Neuron (in vitro differentiated cells): ENCODE results near the gene SYN1.

Experiments
- H2AFZ ChIP-seq: one replicate; pipeline ENCODE4 v1.6.1; 2013; ENCODE audit warnings: low read depth, mild to moderate bottlenecking, inconsistent platforms, low read length, moderate library complexity
- H3K27me3 ChIP-seq: one replicate; pipeline ENCODE4 v1.6.1; 2013; ENCODE audit warnings: low read length; ENCODE audit not compliant: insufficient read depth
- H3K36me3 ChIP-seq: one replicate; pipeline ENCODE4 v1.6.1; 2013; ENCODE audit warnings: low read length; ENCODE audit not compliant: insufficient read depth
- H3K4me1 ChIP-seq: one replicate; pipeline ENCODE4 v1.6.1; 2013; ENCODE audit warnings: low read length; ENCODE audit not compliant: insufficient read depth
- H3K4me3 ChIP-seq: 2 replicates; pipeline ENCODE4 v1.5.1; 2013; ENCODE audit warnings: mild to moderate bottlenecking, low read length, moderate library complexity
- H3K9me3 ChIP-seq: one replicate; pipeline ENCODE4 v1.6.1; 2013; ENCODE audit warnings: low read length

Gene SYN1

DNA sequence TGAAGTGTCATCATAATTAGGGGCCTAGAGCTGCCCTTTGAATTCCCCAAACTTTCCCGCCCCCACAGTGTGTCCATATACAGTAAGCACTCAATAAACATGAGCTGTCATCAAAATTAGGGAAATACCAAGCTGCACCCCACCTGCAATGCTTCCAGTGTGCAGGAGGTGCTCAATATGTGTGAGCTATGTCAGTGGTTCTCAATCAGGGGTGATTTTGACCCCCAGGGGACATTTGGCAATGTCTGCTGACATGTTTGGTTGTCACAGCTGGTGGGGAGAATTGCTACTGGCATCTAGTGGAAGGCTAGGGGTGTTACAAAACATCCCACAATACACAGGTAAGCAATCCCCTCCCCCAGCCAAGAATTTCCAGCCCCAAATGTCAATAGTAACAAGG lies 9.3 kb upstream of the SYN1 start:
- H2AFZ ChIP-seq, result no peak overlapping the region
- no peaks in the 10 kb centered on the region for H3K36me3 ChIP-seq
- no peaks in the 10 kb centered on the region for H3K4me1 ChIP-seq
- H3K27me3 ChIP-seq, result no peaks in the 10 kb centered on the region
- no peak overlapping the region for H3K4me3 ChIP-seq
- H3K9me3 ChIP-seq, result no peaks in the 10 kb centered on the region

- Histone ChIP-seq H3K27me3 (no peaks in the 10 kb centered on the region), H3K4me1 (no peaks in the 10 kb centered on the region), H3K9me3 (no peaks in the 10 kb centered on the region), H3K4me3 (no peak overlapping the region), H2AFZ (no peak overlapping the region), H3K36me3 (no peaks in the 10 kb centered on the region)
Measured at GRCh38 chrX:47625365-47625764, 5.7 kb upstream of the SYN1 start.

- no peak overlapping the region for H2AFZ ChIP-seq
- no peaks in the 10 kb centered on the region for H3K27me3 ChIP-seq
- H3K4me1 ChIP-seq, result no peaks in the 10 kb centered on the region
- H3K9me3 ChIP-seq, result no peaks in the 10 kb centered on the region
- peak overlapping the region; percentile 42 for H3K4me3 ChIP-seq
- H3K36me3 ChIP-seq, result no peaks in the 10 kb centered on the region
Measured at GRCh38 chrX:47623540-47624027, 3.9 kb upstream of the SYN1 start.

DNA sequence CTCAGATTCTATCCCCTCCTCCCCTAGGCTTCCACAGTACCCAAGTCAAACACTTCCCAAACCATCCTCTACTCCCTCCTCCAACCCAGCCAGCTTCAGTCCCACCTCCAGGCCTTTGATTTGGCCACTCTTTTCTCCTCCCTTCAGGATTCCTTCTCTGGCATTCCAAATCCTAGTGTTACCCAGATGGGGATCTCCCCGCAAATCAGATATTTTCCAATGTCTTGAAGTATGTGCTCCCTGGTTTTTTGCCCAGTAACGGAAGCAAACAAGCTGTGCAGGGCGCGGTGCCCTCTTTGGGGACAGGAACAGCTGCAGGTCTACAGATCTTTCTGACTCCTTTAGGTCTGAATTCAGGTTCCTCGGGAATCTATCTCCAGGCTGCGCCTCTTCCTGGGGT lies 2.2 kb upstream of the SYN1 start:
- H3K27me3 ChIP-seq, result no peaks in the 10 kb centered on the region

GRCh38 chrX:47620303-47620685 lies 637 bp upstream of the SYN1 start:
- Histone ChIP-seq H3K27me3 (no peaks in the 10 kb centered on the region), H3K36me3 (no peaks in the 10 kb centered on the region), H2AFZ (no peak overlapping the region), H3K9me3 (no peaks in the 10 kb centered on the region), H3K4me3 (peak overlapping the region; percentile 26), H3K4me1 (no peaks in the 10 kb centered on the region)

More for the DNA sequence above, 2.2 kb upstream of the SYN1 start:
- H3K4me3 ChIP-seq, result no peak overlapping the region
- H3K4me1 ChIP-seq, result no peaks in the 10 kb centered on the region
- no peaks in the 10 kb centered on the region for H3K9me3 ChIP-seq
- H2AFZ ChIP-seq, result no peak overlapping the region
- no peaks in the 10 kb centered on the region for H3K36me3 ChIP-seq

GRCh38 chrX:47618923-47619485 lies 653 bp downstream of the SYN1 start:
- Histone ChIP-seq H2AFZ (no peak overlapping the region), H3K36me3 (no peaks in the 10 kb centered on the region), H3K4me3 (peak overlapping the region; percentile 50), H3K4me1 (no peaks in the 10 kb centered on the region), H3K9me3 (no peaks in the 10 kb centered on the region), H3K27me3 (no peaks in the 10 kb centered on the region)

DNA sequence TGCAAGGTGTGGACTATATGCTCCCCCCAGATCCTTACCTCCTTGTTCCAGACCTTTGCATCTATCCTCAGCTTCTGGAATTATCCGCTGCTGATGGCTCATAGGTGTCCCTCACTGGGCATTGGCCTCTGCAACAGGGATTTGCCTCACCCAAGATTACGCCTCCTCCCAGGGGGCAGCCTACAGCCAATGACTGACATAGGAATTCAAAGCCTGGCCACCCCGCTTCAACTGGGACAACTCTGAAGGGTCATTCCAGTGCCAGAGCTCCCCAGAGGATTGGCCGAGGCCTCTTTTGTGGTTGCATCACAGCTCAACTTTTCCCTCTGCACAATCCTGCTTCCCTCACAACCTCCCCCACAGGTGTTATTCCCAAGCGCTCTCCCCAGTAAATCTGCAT lies 5.0 kb downstream of the SYN1 start:
- Histone ChIP-seq H3K4me3 (no peak overlapping the region), H3K9me3 (no peaks in the 10 kb centered on the region), H3K36me3 (no peaks in the 10 kb centered on the region), H3K4me1 (no peaks in the 10 kb centered on the region), H3K27me3 (no peaks in the 10 kb centered on the region), H2AFZ (no peak overlapping the region)

- Histone ChIP-seq H3K36me3 (no peaks in the 10 kb centered on the region), H2AFZ (no peak overlapping the region), H3K4me3 (no peak overlapping the region), H3K27me3 (no peaks in the 10 kb centered on the region), H3K4me1 (peaks cover 4% of the 10 kb centered on the region), H3K9me3 (no peaks in the 10 kb centered on the region)
Measured at GRCh38 chrX:47613082-47613481, 6.6 kb downstream of the SYN1 start.

GRCh38 chrX:47612418-47612817 lies 7.2 kb downstream of the SYN1 start:
- no peaks in the 10 kb centered on the region for H3K9me3 ChIP-seq
- no peaks in the 10 kb centered on the region for H3K27me3 ChIP-seq
- H3K4me3 ChIP-seq, result no peak overlapping the region
- no peaks in the 10 kb centered on the region for H3K36me3 ChIP-seq
- H3K4me1 ChIP-seq, result peaks cover 4% of the 10 kb centered on the region
- no peak overlapping the region for H2AFZ ChIP-seq

DNA sequence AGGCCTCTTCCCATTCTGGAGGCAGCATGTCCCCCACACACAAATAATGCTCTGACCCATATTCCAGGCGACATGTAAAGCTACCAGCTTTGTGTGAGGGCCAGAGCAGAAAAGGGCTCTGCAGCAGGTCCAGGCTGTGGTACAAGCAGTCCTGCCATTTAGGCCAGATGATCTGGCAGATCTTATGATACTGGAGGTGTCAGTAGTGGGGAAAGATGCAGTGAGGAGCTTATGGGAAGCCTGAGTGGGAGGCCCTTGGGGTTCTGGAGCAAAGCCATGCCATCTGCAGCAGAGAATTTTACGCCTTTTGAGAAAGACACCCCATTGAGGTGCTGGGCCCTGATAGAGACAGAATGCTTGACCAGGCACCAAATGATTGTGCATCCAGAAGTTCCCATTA lies 7.7 kb downstream of the SYN1 start:
- Histone ChIP-seq H3K27me3 (no peaks in the 10 kb centered on the region), H2AFZ (no peak overlapping the region), H3K9me3 (no peaks in the 10 kb centered on the region), H3K4me3 (no peak overlapping the region), H3K36me3 (no peaks in the 10 kb centered on the region), H3K4me1 (peaks cover 4% of the 10 kb centered on the region)

DNA sequence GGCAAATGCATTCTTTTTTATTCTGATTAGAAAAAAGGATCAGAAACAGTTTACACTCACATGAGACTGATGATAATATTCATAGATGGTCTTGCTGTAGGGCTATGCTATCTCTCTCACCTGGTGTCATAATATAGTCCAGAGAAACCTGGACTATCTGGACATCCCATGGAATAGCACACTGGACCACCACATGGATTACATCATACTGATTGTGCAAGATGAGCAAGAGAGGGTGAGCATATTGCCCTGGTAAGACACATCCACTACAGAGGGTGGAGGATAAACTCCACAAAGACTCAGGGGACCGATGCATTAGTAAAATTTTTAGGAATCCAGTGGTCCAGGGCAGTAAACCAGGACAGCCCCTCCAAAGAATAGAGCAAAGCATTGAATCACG lies 8.2 kb downstream of the SYN1 start:
- Histone ChIP-seq H2AFZ (no peak overlapping the region), H3K36me3 (no peaks in the 10 kb centered on the region), H3K4me1 (peaks cover 4% of the 10 kb centered on the region), H3K9me3 (no peaks in the 10 kb centered on the region), H3K4me3 (no peak overlapping the region), H3K27me3 (no peaks in the 10 kb centered on the region)

GRCh38 chrX:47610511-47610910 lies 9.1 kb downstream of the SYN1 start:
- Histone ChIP-seq H3K4me3 (no peak overlapping the region), H3K36me3 (no peaks in the 10 kb centered on the region), H3K4me1 (peaks cover 4% of the 10 kb centered on the region), H2AFZ (no peak overlapping the region), H3K27me3 (no peaks in the 10 kb centered on the region), H3K9me3 (no peaks in the 10 kb centered on the region)

GRCh38 chrX:47608130-47608810 lies 11.4 kb downstream of the SYN1 start:
- peaks cover 4% of the 10 kb centered on the region for H3K4me1 ChIP-seq
- H3K4me3 ChIP-seq, result no peak overlapping the region
- no peaks in the 10 kb centered on the region for H3K27me3 ChIP-seq
- no peak overlapping the region for H2AFZ ChIP-seq
- H3K9me3 ChIP-seq, result no peaks in the 10 kb centered on the region
- no peaks in the 10 kb centered on the region for H3K36me3 ChIP-seq

DNA sequence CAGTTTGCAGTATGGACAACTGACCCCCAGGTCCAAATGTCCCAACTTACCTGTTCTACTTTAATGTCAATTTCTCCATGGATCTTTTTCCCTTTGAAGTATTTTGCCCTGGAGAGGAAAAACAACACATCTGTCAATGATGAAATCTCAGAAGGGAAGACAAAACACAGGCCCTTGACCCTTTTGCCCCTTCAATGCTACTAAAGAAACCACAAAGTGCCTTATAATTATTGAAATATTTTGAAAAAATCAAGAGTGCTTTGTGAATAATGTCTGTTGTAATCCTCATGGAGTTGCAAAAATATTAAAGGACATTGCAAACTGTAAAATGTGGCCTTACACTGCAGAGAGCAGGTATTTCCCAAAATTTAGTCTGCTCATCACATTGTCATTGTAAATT lies 12.6 kb downstream of the SYN1 start:
- H2AFZ ChIP-seq, result no peak overlapping the region
- H3K9me3 ChIP-seq, result no peaks in the 10 kb centered on the region
- H3K4me1 ChIP-seq, result peaks cover 4% of the 10 kb centered on the region
- H3K36me3 ChIP-seq, result no peaks in the 10 kb centered on the region
- no peaks in the 10 kb centered on the region for H3K27me3 ChIP-seq
- H3K4me3 ChIP-seq, result no peak overlapping the region
